HEK293T (cell line): ENCODE results near the gene FAM43A.

Experiments
- ARNT ChIP-seq: fragments of 450-650 bp; IDR thresholded peaks from 2 replicates; pipeline ENCODE4 v1.6.1; 2017; ENCODE audit warnings: mild to moderate bottlenecking
- BHLHE40 ChIP-seq: fragments of 450-650 bp; IDR thresholded peaks from 2 replicates; pipeline ENCODE4 v1.6.1; 2016; ENCODE audit warnings: mild to moderate bottlenecking, moderate library complexity, borderline replicate concordance
- ELF4 ChIP-seq: fragments of 450-650 bp; IDR thresholded peaks from 2 replicates; pipeline ENCODE4 v1.6.1; 2017; ENCODE audit warnings: antibody characterized with exemption
- FOXA1 ChIP-seq: fragments of 450-650 bp; IDR thresholded peaks from 2 replicates; pipeline ENCODE4 v1.6.1; 2016; ENCODE audit warnings: mild to moderate bottlenecking
- FOXK2 ChIP-seq: fragments of 450-650 bp; IDR thresholded peaks from 2 replicates; pipeline ENCODE4 v1.6.1; 2016; ENCODE audit warnings: mild to moderate bottlenecking
- FOXM1 ChIP-seq: fragments of 450-650 bp; IDR thresholded peaks from 2 replicates; pipeline ENCODE4 v1.6.1; 2017; ENCODE audit warnings: mild to moderate bottlenecking, borderline replicate concordance
- HDGF ChIP-seq: fragments of 450-650 bp; IDR thresholded peaks from 2 replicates; pipeline ENCODE4 v1.6.1; 2017; ENCODE audit warnings: antibody characterized with exemption, borderline replicate concordance
- L3MBTL2 ChIP-seq: fragments of 450-650 bp; conservative IDR thresholded peaks from 2 replicates; pipeline ENCODE4 v1.6.1; 2016; ENCODE audit warnings: mild to moderate bottlenecking
- LEF1 ChIP-seq: fragments of 450-650 bp; IDR thresholded peaks from 2 replicates; pipeline ENCODE4 v1.6.1; 2017; ENCODE audit warnings: mild to moderate bottlenecking, borderline replicate concordance
- NFRKB ChIP-seq: fragments of 450-650 bp; IDR thresholded peaks from 2 replicates; pipeline ENCODE4 v1.6.1; 2016; ENCODE audit warnings: mild to moderate bottlenecking, moderate library complexity
- SP1 ChIP-seq: fragments of 450-650 bp; IDR thresholded peaks from 2 replicates; pipeline ENCODE4 v1.6.1; 2017
- SUZ12 ChIP-seq: fragments of 450-650 bp; IDR thresholded peaks from 2 replicates; pipeline ENCODE4 v1.6.1; 2016; ENCODE audit warnings: mild to moderate bottlenecking
- ZNF384 ChIP-seq: fragments of 450-650 bp; IDR thresholded peaks from 2 replicates; pipeline ENCODE4 v1.6.1; 2016
- TF ChIP-seq, protein P1 (sequence below): fragments of 450-650 bp; IDR thresholded peaks from 2 replicates; pipeline ENCODE4 v1.6.1; 2016

GRCh38 chr3:194707147-194707540 is 21.5 kb downstream of the FAM43A start:
- TF ChIP-seq NFRKB, result no peak
- TF ChIP-seq SP1, result no peak
- TF ChIP-seq, protein P1, sequence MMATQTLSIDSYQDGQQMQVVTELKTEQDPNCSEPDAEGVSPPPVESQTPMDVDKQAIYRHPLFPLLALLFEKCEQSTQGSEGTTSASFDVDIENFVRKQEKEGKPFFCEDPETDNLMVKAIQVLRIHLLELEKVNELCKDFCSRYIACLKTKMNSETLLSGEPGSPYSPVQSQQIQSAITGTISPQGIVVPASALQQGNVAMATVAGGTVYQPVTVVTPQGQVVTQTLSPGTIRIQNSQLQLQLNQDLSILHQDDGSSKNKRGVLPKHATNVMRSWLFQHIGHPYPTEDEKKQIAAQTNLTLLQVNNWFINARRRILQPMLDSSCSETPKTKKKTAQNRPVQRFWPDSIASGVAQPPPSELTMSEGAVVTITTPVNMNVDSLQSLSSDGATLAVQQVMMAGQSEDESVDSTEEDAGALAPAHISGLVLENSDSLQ, result no peak
- no peak for TF ChIP-seq FOXM1
- TF ChIP-seq BHLHE40, result no peak
- no peak for TF ChIP-seq SUZ12
- no peak for TF ChIP-seq FOXA1
- TF ChIP-seq ZNF384, result no peak
- TF ChIP-seq ELF4, result no peak
- no peak for TF ChIP-seq ARNT
- no peak for TF ChIP-seq LEF1
- no peak for TF ChIP-seq HDGF
- TF ChIP-seq L3MBTL2, result no peak
- no peak for TF ChIP-seq FOXK2
